Measurements from ENCODE around the gene CCRL2. TPM values are rescaled to one million over a fixed set of nuclear protein-coding genes. Genes with fewer than 3 reads are reported as not detected.

The CCRL2 gene
- total RNA-seq, 1 experiment from 2014 or later = not detected

DNA sequence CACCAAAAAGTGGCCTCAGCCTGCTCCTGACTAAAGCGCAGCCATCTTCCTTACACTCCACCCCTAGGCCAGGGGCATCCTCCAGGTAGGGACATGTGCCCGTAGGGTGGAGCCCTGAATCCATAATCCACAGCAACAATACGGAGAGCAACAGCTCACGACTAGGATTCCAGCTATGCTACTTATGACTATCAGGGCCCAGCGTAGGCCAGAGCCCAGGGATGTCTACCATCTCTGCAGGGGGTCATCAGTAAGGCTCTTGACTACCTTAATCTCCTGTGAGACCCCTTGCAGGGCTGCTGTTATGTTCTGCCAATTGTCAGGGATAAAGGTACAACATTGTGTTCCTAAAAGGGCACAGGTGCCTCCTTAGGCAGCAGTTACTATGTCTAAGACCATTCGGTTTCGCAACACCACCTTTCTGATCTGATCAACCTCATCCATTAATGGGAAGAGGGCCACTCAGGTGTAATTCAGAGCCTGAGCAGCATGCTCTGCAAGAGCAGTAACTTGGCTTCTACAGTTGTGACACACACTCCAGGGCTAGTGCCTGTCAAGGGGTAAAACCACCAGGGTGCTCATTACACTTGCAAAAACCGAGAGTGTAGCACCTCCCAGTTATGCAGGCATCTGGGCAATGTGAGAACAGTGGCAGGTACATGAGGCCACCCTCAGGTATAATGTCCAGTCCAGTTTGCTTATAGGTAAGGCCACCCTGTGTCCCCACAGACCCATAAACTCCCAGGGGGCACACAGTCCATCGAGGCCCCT, 11.0 kb downstream of the CCRL2 start:
- Histone ChIP-seq H4K91ac (ENCODE audit: insufficient read length, low read depth, low read length) (no peak overlapping the region), H3K23ac (ENCODE audit: insufficient read length, low read depth, low read length) (no peak overlapping the region), H3K79me2 (ENCODE audit: insufficient read depth, low read length) (no peaks in the 10 kb centered on the region), H4K8ac (replicated peaks; ENCODE audit: insufficient read length, low read depth, low read length) (no peak overlapping the region), H2BK15ac (ENCODE audit: low read depth, low read length) (no peak overlapping the region), H3K56ac (ENCODE audit: insufficient read length, low read depth, low read length) (no peak overlapping the region), H2BK120ac (ENCODE audit: low read depth, low read length, poor library complexity, severe bottlenecking) (no peak overlapping the region), H3K23me2 (ENCODE audit: insufficient read length, low read depth, low read length, poor library complexity, severe bottlenecking) (no peaks in the 10 kb centered on the region), H2AK5ac (ENCODE audit: insufficient read length, low read length) (no peak overlapping the region), H3K9me3 (ENCODE audit: control insufficient read depth, low read depth, low read length) (no peaks in the 10 kb centered on the region), H4K5ac (ENCODE audit: insufficient read length, low read depth, low read length) (no peak overlapping the region), H2BK20ac (ENCODE audit: low read depth, low read length, poor library complexity, severe bottlenecking) (no peak overlapping the region), H2BK12ac (ENCODE audit: insufficient read length, low read depth, low read length) (no peak overlapping the region), H3K27ac (ENCODE audit: insufficient read length, low read depth, low read length) (no peak overlapping the region), H3K4me1 (ENCODE audit: insufficient read depth, low read length) (peaks cover 4% of the 10 kb centered on the region; the same call in 1 of the 2 replicates), H3K14ac (ENCODE audit: insufficient read depth, low read length) (no peak overlapping the region), H2BK5ac (ENCODE audit: insufficient read length, low read length) (no peak overlapping the region), H3K4ac (ENCODE audit: low read depth, low read length) (no peak overlapping the region), H3K4me2 (ENCODE audit: insufficient read depth, insufficient read length, low read length) (no peak overlapping the region), H2AFZ (ENCODE audit: low read length) (no peak overlapping the region), H3K79me1 (ENCODE audit: insufficient read depth, low read depth, low read length, poor library complexity, severe bottlenecking) (no peaks in the 10 kb centered on the region), H3K9ac (ENCODE audit: extremely low read depth, insufficient read length, low read length) (no peak overlapping the region), H3K27me3 (ENCODE audit: insufficient read depth, low read length) (no peaks in the 10 kb centered on the region), H3K18ac (ENCODE audit: insufficient read length, low read depth, low read length) (no peak overlapping the region), H4K20me1 (ENCODE audit: control insufficient read depth, insufficient read depth, insufficient read length) (no peaks in the 10 kb centered on the region), H3T11ph (ENCODE audit: low read length) (no peak overlapping the region)
- peak; percentile 46 for DNase-seq
- H3K27ac Mint-ChIP-seq = peak overlapping the region in 1 of 3 experiments; percentile 37; a peak in 1 of 7 replicates
- H3K4me1 Mint-ChIP-seq = peaks cover 20% of the 10 kb centered on the region in 2 experiments
- no peak overlapping the region for H3K4me3 Mint-ChIP-seq
- TF ChIP-seq, protein P1, sequence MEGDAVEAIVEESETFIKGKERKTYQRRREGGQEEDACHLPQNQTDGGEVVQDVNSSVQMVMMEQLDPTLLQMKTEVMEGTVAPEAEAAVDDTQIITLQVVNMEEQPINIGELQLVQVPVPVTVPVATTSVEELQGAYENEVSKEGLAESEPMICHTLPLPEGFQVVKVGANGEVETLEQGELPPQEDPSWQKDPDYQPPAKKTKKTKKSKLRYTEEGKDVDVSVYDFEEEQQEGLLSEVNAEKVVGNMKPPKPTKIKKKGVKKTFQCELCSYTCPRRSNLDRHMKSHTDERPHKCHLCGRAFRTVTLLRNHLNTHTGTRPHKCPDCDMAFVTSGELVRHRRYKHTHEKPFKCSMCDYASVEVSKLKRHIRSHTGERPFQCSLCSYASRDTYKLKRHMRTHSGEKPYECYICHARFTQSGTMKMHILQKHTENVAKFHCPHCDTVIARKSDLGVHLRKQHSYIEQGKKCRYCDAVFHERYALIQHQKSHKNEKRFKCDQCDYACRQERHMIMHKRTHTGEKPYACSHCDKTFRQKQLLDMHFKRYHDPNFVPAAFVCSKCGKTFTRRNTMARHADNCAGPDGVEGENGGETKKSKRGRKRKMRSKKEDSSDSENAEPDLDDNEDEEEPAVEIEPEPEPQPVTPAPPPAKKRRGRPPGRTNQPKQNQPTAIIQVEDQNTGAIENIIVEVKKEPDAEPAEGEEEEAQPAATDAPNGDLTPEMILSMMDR (conservative IDR thresholded peaks at IDR 0.05) = no peak
- H3K9me3 Mint-ChIP-seq = no peaks in the 10 kb centered on the region; a peak in 1 of 5 replicates
- no peaks in the 10 kb centered on the region for H3K27me3 Mint-ChIP-seq (ENCODE audit: low read depth)
- no CpG with 5 or more reads among the region's 9 CpGs for WGBS (ENCODE audit: extremely low coverage, insufficient read length, low lambda C conversion rate)
- no peaks in the 10 kb centered on the region for H3K36me3 Mint-ChIP-seq (ENCODE audit: insufficient read depth in 1 of 3, low read depth in 3 of 3)

Measured in H9 (cell line).